DMS153 (cell line): ENCODE results near the gene CPLX4.
"Not testable (repeated sequence)": the region's sequence is repeated elsewhere in the genome, so short reads cannot be mapped to it uniquely, and the experiment has no call there.

Experiments
- DNase-seq: peaks from one replicate; lab custom pipeline; 2025; lab: John Stamatoyannopoulos, UW

The CPLX4 gene

DNA sequence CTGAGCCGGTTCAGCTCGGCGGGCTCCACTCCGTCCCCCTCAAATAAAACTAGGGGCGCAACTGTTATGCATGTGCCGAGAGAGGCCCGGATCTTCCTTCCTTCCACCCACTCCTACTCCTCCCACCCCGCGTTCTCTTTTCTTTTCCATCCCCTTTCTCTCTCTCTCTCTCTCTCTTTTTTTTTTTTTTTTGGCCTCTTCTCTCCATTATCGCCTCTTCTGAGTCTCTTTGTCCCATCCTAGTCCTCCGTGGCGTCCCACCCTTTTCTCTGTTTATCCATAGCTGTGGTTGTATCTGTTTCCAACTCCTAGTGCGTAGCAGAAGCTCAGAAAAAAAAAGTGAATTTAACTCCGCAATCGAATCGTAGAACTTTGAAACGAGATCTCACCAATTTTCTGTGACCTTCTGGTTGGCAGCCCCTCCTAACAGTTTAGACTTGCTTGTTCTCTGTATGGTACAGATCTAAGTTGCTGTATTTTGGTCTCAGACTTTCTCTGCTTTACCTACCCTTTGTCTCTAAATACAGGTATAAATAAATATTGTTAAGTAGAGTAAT, 48.8 kb downstream of the CPLX4 start:
- no peak for DNase-seq

DNA sequence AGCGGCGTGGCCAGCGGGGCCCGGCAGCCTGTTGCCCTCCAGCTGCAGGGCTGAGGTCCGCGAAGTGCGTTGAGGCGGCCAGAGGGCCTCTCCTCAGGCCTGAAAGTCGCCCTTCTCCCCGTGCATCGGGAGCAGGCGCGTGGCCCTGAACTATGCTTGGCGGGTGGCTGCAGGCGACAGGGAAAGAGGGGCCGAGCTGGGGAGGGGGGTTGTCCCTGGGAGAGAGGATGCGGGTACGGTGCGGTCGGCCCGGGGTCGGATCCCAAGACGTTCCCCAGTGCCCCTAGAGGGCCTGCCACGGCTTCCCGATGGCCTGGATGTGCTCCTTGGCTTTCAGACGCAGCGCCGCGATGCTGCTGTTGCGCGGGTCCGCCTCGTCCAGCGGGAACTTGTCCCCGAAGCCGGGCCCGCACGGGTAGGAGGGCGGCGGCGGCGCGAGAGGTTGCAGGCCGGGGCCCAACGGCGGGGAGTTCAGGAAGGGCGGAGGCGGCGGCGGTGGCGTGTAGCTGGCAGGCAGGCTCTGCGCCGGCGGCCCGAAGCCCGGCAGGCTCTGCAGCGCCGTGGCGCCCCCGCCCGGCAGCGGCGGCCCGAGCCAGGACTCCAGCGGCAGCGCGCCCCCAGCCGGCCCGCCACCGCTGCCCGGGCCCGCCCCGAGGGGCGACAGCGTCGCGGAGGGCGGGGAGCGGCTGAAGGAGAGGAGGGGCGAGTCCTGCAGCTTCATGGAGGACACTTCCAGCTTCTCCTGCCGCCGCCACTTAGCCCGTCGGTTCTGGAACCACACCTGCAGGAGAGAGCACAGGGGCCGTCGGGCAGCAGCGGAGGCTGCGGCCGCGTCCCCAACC, 49.5 kb downstream of the CPLX4 start:
- peak; percentile 20 for DNase-seq

GRCh38 chr18:59268127-59268720, 50.2 kb downstream of the CPLX4 start:
- DNase-seq = no peak

- DNase-seq = no peak
Observed at GRCh38 chr18:59267503-59268126, 50.8 kb downstream of the CPLX4 start.

- DNase-seq = no peak
Observed at GRCh38 chr18:59266886-59267502, 51.5 kb downstream of the CPLX4 start.

- no peak for DNase-seq
Observed at GRCh38 chr18:59266459-59266858, 52.0 kb downstream of the CPLX4 start.

- no peak for DNase-seq
Observed at GRCh38 chr18:59265974-59266369, 52.5 kb downstream of the CPLX4 start.

DNA sequence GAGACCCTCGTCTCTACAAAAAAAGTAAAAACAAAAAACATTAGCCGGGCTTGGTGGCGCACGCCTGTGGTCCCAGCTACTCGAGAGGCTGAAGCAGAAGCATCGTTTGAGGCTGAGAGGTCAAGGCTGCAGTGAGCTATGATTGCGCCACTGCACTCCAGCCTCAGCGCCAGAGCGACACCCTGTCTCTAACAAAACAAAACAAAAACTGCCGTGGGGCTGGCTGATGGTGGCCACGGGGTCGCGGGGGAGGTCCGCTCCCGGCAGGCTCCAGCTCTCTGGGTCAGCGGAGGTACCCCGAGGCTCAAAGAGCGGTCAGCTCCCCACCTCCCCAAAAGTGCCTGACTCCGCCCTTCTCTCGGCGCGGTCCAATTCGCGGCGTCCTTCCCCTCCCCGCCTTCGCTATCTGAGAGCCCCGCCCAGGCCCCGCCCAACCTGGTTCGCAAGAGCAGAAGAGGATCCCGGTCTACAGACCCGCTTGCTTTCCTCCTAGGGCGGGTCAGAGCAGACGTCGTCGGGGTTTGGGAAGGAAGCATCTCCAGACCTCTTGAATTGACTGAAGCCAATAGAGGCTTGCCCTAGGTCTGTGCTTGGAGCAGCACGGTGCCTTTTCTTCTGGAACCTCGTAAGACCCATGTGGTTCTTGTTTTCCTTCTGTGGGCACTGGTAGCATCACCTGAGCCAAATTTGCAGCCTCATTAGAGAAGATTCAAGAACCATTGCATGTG, 53.0 kb downstream of the CPLX4 start:
- DNase-seq = peak; percentile 59

- no peak for DNase-seq
Observed at GRCh38 chr18:59264651-59265245, 53.7 kb downstream of the CPLX4 start.

DNA sequence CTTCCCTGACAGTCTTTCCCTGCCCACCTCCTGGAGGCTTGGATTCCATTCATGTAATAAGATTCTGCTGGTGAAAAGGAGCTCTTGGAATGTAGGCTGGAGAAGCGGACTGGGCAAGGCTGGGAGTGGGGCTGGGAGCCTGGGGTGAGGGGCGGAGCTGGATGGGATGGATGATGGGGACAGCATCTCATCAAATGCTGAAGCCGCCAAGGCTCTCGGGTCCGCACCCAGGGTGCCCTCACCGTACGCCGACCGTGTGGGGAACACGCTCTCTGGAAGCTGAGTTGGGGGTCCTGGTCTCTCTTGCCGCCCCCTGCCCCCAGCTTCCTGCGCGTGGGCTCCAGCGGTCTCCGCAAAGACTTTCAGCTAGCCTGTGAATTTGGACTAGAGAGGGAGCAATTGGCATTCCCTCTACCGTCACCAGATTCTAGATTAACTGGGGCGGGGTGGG, 54.3 kb downstream of the CPLX4 start:
- no peak for DNase-seq

DNA sequence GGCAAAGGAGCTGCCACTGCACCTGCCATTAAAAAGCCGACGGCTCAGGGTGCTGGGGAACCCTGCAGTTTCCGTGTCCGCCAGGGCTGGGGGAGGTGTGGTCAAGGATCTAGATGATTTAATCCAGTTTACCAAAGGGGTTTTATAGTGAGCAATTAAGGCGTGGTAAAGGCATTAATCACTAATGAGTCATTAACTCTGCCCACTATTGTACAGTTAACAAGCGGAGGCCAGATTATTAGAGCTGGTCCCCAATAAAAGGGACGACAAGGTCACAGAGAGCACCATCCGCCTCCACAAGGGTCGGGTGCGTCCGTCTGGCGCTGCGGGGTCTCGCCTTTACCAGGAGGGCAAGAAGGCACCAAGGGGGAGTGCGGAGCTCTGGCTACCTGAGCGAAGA, 54.8 kb downstream of the CPLX4 start:
- DNase-seq = no peak

GRCh38 chr18:59262243-59262642, 56.2 kb downstream of the CPLX4 start:
- not testable (repeated sequence) for DNase-seq

- DNase-seq = not testable (repeated sequence)
Observed at GRCh38 chr18:59261842-59262241, 56.6 kb downstream of the CPLX4 start.

- DNase-seq = not testable (repeated sequence)
Observed at GRCh38 chr18:59255491-59255890, 63.0 kb downstream of the CPLX4 start.

GRCh38 chr18:59249199-59249774, 69.2 kb downstream of the CPLX4 start:
- DNase-seq = peak; percentile 84

GRCh38 chr18:59246796-59247195, 71.7 kb downstream of the CPLX4 start:
- DNase-seq = no peak
